Stimulated activated CD4-positive, alpha-beta T cell treated with anti-CD3 and anti-CD28 coated beads, Interleukin-4, amount 100 ng/mL, for 24 hours (primary cell): ENCODE measurements around the gene RASSF8.

Experiments used
- DNase-seq: peaks from one replicate; pipeline ENCODE4 v3.0.0-alpha.2; 2020

Gene RASSF8

DNA sequence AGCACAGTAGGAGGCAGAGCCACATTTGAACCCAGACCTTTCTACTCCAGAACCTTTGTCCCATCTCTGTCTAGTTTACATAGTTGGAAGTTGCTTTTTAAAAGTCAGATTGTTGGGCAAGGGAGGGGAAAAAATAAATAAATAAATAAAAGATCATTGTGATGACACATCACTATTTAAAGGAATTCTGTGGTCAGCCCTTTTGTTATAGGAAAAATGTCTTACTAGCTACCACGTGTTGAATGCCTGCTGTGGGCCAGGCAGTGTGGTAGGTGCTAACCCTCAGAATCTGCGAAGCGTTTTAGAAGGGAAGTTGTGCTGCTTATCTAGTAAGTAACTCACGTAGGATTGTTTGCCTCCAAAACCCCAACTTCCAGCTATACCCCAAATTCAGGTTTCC is 104.1 kb downstream of the RASSF8 start:
- DNase-seq: no peak

DNA sequence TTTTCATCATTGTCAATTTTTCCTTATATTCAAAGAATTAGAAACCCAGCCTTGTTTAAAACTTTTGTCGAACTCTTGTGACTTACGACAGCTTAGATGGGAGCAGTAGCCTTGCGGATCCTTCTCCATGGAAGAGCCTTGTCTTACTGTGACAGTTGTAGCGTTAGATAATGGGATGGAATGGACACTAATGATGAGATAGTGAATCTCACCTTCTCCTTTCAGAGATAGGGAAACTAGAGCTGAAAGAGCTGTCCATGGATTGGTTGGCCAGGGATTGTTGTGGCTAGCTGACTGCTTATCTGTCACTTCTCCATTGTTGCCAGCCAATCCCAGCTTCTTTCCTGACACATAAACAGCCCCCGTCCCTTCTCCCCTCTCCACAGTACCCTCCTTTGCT is 107.0 kb downstream of the RASSF8 start:
- no peak for DNase-seq

DNA sequence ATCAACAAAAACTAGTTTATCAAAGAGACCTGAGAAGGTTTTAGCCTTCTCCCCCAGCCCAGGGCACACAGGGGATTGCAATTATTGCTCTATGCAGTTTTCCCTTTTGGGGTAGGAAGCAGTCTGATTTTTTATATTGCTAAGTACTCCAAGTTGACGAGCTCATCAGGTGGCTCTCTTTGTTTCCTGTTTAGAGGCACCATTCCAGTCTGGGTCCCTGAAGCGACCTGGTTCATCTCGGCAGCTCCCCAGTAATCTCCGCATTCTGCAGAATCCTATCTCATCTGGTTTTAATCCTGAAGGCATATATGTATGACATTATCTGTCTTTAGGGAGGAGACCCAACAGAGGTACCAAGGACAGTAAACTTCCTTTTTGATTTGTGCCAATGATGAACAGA is 110.0 kb downstream of the RASSF8 start:
- no peak for DNase-seq

DNA sequence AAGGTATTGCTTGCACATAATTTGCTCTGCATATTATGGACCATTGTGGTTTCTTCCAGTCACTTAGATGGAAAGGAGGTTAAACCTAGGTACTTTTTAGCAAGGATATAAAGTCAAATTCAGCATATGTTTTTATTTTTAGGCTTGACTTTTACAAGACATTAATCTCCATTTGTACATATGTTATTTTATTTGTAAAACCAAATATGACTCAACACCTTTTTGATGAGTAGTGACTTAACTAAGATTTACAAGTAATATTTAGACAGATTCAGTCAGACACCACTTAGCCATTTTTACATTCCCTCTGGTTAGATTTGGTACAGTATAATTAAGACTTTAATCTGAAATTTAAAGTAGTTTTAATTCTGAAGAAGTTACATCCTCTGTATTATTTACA is 111.3 kb downstream of the RASSF8 start:
- no peak for DNase-seq

DNA sequence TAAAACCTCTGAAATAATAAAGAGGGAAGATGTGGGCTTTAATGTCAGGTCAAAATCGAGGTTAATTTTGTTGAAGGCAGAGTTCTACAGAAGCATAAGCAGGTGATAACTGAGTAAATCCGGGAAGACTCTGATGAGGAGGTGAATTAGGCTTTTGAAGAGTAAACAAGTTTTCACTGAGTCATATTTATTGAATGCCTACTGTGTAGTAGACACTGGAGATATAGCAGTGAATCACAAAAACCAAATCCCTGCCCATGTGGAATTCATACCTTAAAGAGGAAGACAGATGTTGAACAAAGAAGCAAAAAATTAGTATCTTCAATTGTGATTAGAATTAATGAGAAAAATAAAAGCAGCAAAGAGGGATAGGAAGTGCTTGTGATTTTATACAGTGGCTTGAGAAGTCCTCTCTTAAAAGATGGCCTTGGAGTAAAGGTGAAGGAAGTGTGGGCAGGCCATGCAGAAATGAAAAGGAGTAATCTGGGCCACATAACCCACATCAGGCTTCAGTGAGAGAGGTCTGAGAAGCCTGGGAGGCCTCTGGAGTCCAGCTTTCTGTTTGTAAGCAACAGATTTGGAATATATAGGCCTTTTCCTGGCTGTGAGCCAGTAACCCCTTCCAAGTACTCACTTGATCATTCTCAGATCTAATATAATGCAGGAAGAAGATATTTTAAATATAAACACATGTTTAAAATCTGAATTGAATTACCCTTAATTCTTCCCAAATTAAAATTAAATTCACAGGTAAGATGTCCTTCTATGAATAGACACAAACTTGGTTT is 119.6 kb downstream of the RASSF8 start:
- DNase-seq: no peak

DNA sequence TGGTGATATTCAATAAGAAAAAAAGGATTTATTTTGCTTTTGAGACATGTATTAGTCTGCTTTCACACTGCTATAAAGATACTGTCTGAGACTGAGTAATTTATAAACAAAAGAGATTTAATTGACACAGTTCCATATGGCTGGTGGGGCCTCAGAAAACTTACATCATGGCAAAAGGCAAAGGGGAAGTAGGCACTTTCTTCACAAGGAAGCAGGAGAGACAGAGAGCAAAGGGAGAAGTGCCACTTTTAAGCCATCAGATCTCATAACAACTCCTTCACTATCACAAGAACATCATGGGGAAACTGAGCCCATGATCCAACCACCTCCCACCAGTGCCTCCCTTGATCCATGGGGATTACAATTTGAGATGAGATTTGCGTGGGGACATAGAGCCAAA is 122.4 kb downstream of the RASSF8 start:
- no peak for DNase-seq

DNA sequence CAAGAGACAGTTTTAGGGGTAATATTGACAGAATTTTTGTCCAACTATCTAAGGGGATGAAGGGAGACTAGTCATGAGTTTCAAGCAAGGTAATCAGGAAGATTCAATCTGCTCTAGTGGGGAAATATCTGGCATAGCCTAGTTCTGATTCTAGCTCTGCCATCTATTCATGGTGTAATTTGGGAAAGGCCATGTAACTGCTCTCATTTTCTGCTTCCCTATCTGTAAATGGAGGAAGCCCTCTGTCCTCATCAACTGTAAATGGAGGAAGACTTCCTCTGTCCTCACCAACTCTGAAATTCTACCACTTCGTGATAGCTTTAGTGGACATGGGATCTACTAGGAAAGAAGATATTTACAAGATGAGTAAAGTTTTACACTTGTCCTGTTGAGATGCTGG is 128.5 kb downstream of the RASSF8 start:
- DNase-seq: no peak

DNA sequence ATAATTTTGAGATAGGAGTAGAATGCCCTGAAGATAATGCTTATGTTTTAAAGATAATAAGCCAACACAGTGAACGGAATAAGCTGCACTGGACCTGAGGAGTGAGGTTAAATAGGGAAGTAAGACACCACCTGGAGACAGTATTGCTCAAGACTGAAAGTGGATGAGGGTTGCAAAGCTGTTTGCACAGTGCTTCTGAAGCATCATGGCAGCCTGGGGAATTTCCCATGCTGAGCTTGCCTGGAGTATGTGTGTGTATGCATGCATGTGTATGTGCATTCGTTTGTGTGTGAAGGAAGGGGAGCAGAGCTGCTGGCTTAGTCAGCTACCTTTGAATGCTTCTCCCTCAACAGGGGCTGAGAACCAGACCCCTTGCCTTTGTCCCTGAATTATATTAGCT is 130.5 kb downstream of the RASSF8 start:
- DNase-seq: no peak

DNA sequence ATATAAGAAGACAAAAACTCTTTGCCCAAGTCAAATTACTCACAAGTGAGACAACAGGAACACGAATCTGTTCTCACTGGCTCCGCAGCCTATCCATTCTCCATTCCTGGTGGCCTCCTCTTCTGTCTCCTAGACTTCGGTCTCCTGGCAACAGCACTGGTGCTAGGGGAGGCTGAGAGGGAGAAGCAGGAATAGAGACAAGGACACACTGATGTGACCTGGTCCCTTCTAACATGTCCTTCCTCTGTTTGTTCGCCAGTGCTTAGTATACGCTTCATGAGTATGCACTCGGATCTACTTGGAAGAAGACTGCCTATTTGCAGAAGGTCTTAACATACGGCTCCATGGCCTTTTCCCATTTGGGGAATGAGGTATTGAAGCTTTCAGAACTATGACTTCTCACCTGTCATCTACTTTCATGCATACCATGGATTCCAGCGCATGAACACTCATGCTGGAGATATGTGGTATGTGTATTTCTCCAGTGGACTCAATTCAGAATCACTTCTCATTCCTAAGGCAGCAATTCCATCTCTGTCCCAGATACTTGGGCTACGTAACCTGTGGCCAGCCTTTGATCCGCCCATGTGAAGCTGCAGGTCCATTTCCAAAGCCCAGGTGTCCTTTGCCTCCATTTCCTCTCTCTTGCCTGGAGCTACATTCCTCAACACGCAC is 132.5 kb downstream of the RASSF8 start:
- DNase-seq: no peak

DNA sequence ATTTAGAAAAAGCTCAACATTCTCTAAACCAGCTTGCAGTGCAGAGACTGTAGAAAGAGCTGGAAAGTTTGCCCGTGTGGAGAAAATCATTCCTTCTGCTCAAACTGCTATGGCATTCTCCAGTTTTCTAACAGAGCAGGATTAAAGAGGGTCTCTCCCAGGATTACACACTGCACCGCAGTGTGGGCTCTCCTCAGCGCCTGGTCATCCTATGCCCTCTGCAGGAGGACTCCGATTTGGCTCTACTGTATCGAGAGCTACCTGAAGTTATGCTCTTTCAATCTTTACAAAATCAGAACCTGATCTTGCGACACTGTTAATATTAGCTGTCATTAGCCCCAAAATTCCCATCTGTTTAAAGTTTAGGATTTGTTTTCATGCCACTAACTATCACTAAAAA is 133.3 kb downstream of the RASSF8 start:
- no peak for DNase-seq

DNA sequence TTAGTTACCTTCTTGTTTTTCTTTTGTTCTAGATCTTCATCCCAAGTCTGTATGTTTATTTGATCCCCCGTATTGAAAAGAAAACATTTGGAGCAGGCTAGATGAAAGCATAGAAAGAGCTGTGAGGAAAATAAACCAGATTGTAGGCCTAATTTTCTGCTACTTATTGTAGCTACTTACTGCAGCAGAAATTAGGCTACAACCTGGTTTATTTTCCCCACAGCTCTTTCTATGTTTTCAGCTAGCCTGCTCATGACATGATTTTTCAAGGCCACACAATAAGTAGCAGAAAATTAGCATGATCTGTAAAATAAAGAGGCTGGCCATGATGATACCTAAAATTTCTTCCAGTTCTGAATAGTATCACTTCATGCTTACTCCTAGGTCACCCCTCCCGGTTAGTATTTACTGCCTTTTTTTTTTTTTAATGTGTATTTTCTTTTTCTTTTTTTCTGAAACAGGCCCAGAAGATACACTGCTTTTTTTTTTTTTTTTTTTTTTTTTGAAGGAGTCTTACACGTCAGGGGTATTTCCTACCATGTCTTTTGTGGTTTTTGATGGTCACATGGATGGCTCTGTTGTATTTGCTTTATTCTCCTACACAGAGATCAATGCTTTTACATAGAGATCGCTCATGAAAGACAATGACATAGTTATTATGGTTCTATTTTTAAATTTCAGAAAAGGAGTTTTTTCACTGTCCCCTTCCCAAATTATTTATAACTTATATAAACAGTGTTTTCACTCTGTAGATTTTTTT is 134.0 kb downstream of the RASSF8 start:
- DNase-seq: no peak

DNA sequence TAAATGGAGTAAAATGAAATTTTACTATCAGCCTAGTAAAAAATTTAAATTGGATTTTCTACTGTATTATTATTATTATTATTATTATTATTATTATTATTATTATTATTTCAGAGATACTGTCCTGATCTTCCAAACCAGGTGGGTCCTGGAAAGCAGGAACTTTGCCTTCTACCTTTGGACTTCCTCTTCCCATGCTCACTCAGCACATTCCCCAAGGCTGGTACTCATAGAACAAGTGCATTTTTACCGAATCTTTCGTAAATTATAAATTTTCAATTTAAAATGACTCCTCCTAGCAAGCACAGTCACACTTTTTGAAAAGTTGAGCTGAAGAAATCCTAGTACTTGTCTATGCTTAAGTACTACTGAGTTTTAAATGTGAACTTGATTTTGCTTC is 136.7 kb downstream of the RASSF8 start:
- DNase-seq: no peak

DNA sequence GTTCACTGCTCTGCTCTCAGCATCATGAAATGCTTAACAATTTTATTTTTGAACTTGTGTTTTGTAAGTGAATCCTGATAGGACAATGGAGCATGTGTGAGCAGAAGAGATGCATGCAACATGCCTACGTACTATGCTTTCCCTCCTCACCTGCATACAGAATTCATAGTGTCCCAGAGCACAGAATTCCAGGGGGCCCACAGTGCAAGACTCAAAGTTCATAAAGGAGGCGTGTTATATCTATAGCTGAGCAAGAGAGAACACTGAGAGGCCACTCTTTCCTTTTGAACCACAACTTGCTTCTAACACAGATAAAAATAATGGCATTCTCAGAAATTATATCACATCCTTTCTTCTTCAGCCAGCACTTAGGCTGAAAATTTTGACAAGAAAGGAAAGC is 137.6 kb downstream of the RASSF8 start:
- no peak for DNase-seq

DNA sequence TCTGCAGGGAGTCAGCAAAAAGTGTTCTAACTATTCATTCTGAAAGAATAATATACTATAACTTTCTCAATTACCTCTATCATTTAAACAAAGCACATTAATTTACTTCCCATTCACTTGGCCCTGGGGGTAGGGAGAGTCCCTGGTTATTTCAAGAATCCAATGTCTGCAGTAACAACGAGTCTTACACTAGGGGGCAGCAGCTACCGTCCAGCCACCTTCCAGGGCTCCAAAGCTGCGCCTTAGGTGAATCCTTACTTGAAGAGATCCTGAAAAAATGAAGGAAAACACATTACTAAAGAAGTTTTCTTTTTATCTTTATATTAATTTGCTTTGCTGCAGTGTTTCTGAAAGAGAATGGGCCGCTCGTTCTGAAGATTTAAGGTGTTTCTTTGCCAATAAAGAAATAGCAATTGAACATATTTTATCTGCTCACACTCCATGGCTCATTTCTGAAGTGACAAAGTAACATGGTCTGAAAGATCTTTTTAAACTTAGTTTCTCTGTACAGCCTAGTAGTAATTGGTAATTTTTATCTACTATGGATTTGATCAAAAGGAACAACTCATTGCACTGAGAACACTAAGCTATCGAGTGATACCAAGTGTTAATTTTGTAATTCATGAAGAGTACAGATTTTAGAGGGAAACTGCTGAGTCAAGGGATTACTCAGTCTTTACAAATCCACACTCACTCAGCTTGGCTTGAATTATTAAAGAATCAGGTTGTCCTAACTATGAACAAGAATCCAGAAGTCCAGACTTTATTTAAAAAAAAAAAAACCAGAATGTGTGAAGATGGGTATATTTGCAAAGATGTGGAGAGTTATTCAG is 138.8 kb downstream of the RASSF8 start:
- DNase-seq: peak; percentile 58

DNA sequence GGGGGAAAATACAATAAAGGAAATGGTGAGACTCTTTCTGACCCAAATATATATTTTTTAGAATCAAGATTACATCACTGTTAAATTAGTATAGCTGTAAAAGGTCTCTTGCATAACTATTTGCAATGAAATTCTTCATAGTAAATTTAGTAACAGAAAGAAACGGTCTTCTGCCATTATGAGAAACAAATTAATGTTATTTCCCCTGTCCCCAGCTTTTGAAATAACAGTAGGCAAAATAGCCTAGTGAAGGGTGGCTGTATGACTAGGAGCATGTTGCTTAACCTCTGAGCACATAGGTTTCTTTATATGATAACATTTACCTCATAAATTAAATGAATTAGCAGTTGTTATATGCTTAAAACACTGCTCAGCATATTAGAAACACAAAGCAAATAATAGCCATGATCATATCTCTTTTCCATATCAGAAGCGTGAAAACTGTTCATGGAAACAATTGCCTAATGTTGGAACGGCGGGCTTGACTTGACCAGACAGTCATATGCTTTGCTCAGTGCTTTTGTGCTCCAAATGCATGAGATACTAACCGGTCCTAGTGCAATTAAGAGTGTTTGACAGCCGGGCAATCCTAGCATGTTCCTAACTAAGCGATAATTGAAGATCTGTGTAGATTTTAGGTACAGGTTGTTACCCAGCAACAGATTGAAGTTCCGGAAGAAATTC is 142.3 kb downstream of the RASSF8 start:
- no peak for DNase-seq

DNA sequence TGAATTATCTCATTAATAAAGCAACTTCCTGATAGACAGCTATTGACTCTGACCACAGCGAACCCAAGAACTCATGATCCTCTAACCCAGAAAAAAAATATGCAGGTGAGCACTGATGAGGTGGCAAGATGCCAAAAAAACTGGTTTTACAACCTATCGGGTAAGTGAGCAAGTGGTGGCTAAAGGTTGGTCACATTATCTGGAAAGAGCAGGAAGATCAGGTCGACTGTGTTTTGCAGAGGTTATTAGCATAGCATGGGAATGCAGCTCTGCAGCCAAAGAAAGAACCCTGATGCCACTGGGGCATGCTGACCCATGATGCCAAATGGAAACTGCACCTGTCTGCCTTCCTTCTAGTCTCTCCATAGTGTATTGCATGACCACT is 142.9 kb downstream of the RASSF8 start:
- DNase-seq: no peak

DNA sequence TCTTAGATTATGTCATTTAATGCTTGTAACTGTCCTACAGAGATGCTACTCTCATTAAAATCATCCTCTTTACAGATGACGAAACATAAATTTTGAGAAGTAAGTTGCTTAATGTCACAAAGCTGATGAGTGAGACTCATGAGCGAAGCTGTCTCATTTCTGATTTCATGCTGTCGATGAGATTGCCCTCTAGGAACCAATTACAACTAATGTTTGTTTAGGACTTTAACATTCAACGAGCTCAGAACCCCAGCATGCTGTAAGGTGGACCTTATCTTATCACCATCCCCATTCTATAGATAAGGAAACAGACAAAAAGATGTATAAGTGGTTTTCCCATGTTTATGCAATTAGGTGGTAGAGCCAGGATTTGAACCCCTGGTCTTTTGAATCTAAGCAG is 143.3 kb downstream of the RASSF8 start:
- no peak for DNase-seq

DNA sequence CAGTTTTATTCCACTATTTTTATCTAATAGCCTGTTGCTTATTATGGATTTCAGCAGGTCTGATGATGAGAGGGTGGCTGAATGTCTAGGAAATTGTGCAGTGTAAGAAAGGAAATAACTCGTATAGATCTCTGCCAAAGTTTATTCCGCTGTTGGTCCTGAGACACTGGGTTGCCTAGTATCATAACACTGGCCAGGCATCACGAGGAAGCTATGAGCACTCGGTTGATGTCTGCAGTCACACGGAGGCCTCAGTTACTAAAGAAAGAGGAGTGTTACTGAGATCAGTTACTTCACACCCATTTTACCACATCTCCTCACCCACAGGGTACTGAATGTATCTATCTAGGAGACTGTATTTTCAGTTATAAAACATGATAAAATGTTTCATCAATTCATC is 144.5 kb downstream of the RASSF8 start:
- no peak for DNase-seq

DNA sequence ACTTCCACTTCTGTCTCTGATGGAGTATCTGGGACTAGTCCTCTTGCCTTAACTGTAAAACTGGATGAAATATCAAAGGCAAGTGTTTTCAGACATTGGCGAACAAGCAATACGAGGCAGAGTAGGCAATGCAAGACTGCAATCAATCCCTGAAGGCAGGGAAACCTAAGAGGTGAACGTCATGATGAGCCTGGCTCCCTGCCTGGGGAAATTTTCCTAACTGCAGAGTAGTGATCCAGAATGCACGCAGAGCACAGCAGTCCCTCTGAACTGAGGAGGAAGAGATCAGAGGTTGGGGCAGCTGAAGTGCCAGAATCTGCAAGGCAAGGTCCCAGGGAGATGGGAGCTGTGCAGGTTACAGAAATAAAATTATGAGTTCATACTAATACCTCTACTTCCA is 147.9 kb downstream of the RASSF8 start:
- no peak for DNase-seq

DNA sequence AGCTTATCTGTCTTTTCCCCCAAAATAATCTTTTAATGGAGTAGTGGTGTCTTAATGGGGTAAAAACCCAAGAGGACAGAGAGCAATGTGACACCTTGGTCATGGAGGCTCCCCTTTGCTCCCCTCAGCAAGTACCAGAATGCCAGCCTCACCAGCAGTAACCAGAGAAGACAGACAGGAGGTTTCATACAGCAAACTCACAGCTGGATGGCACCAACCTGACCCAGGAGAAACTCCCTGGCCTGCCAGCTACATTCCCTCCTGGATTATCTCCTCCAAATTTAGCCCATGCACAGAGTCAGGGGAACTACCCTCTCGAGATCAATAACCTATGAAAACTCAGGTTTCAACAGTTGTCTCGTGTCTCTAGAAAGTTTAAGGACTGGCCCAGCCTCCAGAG is 150.4 kb downstream of the RASSF8 start:
- no peak for DNase-seq

DNA sequence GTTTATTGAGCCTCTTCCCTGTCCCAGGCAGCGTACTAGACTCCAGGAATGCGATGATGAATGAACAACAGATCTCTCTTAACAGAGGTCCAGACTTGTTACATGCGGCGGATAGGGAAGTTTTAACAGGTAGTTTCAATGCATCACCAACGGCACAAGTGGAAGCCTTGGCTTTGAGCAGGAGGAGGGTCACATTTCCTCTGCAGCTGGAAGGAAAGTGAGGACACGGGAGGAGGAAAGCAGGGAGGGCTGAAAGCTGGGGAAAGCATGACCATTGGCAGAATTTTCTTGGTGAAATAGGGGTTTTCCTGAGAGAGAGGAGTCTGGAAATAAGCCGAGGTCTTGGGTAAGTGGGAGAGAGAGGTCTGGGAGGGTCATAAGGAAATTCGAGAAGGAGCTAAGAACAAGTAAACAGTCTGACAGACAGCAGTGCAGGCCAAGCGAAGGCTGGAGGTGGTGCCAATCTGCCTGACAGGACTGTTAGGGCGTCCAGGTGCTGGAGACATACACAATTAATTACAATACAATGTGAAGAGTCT is 150.9 kb downstream of the RASSF8 start:
- DNase-seq: no peak

DNA sequence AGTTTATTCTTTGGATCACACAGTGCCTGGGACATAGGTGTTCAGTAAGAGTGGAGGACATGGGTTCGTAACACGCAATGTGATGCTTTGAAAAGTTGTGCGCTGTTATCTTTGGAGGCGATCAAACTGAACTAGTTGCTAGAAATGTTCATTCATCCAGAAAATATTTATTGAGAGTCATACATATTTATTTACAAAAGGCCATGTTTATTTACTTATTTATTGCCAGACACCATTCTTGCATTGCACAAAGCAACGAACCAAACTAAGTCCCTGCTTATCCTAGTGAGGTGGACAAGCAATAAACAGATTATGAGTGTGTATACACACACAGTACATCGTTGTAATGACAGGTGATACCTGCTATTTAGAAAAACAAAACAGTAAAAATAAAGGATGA is 153.8 kb downstream of the RASSF8 start:
- no peak for DNase-seq
